ENCODE data around the gene TJP1. TPM values are rescaled to one million over a fixed set of nuclear protein-coding genes. Genes with fewer than 3 reads are reported as not detected.
"Not testable (repeated sequence)": the region's sequence is repeated elsewhere in the genome, so short reads cannot be mapped to it uniquely, and the experiment has no call there.

Gene TJP1
- total and polyA plus RNA-seq, 2 donors, result 38.7 to 149 TPM

GRCh38 chr15:29747837-29748417 lies 74.3 kb downstream of the TJP1 start:
- H3K36me3 ChIP-seq (ENCODE audit: insufficient read depth), result no peaks in the 10 kb centered on the region
- H3K4me3 ChIP-seq (ENCODE audit: low read depth, low read length), result no peak overlapping the region
- no peak overlapping the region for H3K27ac ChIP-seq (ENCODE audit: low read depth)
- H3K4me1 ChIP-seq (ENCODE audit: insufficient read depth), result no peaks in the 10 kb centered on the region
- no peak for DNase-seq (ENCODE audit: extremely low spot score)
- WGBS, result 69% methylated on average over 3 of the region's 3 CpGs

GRCh38 chr15:29743475-29743874 lies 78.8 kb downstream of the TJP1 start:
- no peaks in the 10 kb centered on the region for H3K4me1 ChIP-seq (ENCODE audit: insufficient read depth)
- no peak for DNase-seq (ENCODE audit: extremely low spot score)
- WGBS, result 93% methylated on average over 3 of the region's 3 CpGs
- H3K27ac ChIP-seq (ENCODE audit: low read depth), result no peak overlapping the region
- no peaks in the 10 kb centered on the region for H3K36me3 ChIP-seq (ENCODE audit: insufficient read depth)
- no peak overlapping the region for H3K4me3 ChIP-seq (ENCODE audit: low read depth, low read length)

- Histone ChIP-seq H3K4me1 (ENCODE audit: insufficient read depth) (no peaks in the 10 kb centered on the region), H3K36me3 (ENCODE audit: insufficient read depth) (peaks cover 7% of the 10 kb centered on the region), H3K4me3 (ENCODE audit: low read depth, low read length) (no peak overlapping the region), H3K27ac (ENCODE audit: low read depth) (no peak overlapping the region)
- 97% methylated on average over 1 of the region's 1 CpG for WGBS
- no peak for DNase-seq (ENCODE audit: extremely low spot score)
Observed at GRCh38 chr15:29740692-29741311, 81.5 kb downstream of the TJP1 start.

DNA sequence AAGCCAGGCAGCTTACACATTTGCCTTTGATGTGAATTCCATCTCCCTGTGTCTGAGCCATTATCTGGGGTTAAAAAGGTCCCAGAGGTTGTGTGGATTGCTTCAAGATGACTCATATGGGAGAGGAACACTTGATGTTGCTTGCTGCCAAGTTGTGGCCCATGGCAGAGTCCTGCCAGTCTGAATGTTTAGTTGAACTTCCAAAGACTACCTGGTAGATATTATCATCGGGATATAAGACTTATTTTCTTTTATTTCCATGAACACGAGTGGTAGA lies 85.6 kb downstream of the TJP1 start:
- H3K4me1 ChIP-seq (ENCODE audit: insufficient read depth), result no peaks in the 10 kb centered on the region
- H3K27ac ChIP-seq (ENCODE audit: low read depth), result no peak overlapping the region
- no peak for DNase-seq (ENCODE audit: extremely low spot score)
- 75% methylated on average over 2 of the region's 2 CpGs for WGBS
- H3K4me3 ChIP-seq (ENCODE audit: low read depth, low read length), result no peak overlapping the region
- H3K36me3 ChIP-seq (ENCODE audit: insufficient read depth), result peaks cover 7% of the 10 kb centered on the region

DNA sequence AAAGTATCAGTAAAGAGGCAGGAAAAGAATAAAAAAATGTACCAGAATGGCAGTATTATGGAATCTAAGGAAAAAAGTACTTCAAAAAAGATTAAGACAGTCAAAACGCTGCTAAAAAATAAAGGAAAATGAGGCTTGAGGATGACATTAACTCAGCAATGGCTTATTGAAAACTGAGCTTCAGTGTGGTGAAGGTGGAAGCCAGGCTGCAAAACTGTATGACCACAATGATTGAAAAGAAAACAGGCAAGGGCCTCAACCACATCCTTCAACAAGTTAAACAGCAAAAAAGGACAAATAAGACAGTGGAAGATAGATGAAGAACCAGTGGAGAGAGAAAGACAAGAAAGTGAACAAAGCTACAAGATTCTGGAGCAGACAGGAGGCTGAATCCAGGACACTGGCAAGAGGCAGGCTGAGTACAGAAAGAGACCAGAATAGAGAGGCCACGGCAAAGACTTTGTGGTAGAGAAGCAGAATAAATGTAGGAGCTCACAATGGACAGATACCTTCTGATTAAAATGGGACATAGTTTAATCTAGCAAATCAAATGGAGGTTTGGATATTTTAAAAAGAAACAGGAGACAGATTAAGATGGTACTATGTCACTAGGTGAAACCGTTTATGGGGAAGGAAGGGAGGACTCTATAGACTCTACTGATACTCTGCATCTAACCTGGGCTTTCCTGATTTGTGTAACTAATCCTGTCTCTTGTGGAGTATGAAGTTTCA lies 86.1 kb downstream of the TJP1 start:
- WGBS, result 81% methylated on average over 3 of the region's 3 CpGs
- Histone ChIP-seq H3K36me3 (ENCODE audit: insufficient read depth) (peaks cover 7% of the 10 kb centered on the region), H3K27ac (ENCODE audit: low read depth) (no peak overlapping the region)

DNA sequence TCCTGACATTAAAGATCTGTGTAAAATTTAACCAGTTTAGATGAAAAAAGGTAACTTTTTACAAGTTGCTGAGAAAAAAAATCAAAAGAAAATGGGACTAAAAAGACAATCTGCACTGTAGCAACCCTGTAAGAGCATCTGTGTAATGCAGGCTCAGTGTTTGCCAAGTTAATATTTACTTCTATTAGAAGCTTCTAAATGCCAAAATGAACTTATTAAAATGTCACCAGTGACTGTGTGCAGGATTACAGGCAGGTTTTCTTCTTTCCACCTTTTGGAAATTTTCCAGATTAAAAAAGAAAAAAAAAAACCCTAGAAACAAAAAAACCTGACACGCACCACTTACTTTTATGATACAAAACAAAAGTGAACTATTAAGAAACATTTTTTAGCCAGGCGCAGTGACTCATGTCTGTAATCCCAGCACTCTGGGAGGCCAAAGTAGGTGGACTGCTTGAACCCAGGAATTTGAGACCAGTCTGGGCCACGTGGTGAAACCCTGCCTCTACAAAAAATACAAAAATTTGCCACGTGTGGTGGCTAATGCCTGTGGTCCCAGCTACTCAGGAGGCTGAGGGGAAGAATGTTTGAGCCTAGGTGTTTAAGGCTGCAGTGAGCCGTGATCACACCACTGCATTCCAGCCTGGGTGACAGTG lies 87.2 kb downstream of the TJP1 start:
- no peaks in the 10 kb centered on the region for H3K4me1 ChIP-seq (ENCODE audit: insufficient read depth)
- 42% methylated on average over 5 of the region's 5 CpGs for WGBS
- no peak overlapping the region for H3K4me3 ChIP-seq (ENCODE audit: low read depth, low read length)
- peak overlapping the region; percentile 18 for H3K27ac ChIP-seq (ENCODE audit: low read depth)
- DNase-seq (ENCODE audit: extremely low spot score), result peak; percentile 32
- peaks cover 7% of the 10 kb centered on the region for H3K36me3 ChIP-seq (ENCODE audit: insufficient read depth)

More for the DNA sequence above, 86.1 kb downstream of the TJP1 start:
- no peak for DNase-seq (ENCODE audit: extremely low spot score)
- Histone ChIP-seq H3K4me3 (ENCODE audit: low read depth, low read length) (no peak overlapping the region), H3K4me1 (ENCODE audit: insufficient read depth) (no peaks in the 10 kb centered on the region)

DNA sequence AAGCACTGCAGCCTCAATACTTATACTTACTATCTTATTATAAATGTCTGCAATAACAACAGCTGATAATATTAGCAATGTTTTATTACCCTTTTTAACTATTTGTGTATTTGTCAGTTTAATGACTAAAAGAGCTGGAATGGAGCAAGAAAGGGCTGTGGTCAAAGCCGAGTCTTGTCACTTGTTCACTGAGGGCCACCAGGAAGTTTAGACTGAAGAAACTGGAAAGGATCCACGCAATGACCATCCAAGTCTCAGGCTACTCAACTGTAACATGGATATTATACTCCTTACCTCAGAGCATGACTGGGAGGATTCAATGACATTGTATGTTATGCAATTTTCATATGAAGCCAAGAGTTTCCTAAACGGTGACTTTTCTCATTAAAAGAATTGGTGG lies 90.4 kb downstream of the TJP1 start:
- no peak for DNase-seq (ENCODE audit: extremely low spot score)
- 64% methylated on average over 3 of the region's 3 CpGs for WGBS
- no peaks in the 10 kb centered on the region for H3K4me1 ChIP-seq (ENCODE audit: insufficient read depth)
- no peak overlapping the region for H3K27ac ChIP-seq (ENCODE audit: low read depth)
- peaks cover 3% of the 10 kb centered on the region for H3K36me3 ChIP-seq (ENCODE audit: insufficient read depth)
- no peak overlapping the region for H3K4me3 ChIP-seq (ENCODE audit: low read depth, low read length)

DNA sequence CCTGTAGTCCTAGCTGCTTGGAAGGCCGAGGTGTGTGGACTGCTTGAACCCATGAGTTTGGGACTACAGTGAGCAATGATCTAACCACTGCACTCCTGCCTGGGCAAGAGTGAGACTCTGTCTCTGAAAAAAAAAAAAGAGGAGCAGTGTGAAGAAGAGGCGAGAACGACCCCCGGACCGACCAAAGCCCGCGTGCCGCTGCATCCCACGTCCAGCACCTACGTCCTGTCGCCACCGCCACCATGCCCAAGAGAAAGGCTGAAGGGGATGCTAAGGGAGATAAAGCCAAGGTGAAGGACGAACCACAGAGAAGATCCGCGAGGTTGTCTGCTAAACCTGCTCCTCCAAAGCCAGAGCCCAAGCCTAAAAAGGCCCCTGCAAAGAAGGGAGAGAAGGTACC lies 91.8 kb downstream of the TJP1 start:
- not testable (repeated sequence) for H3K36me3 ChIP-seq (ENCODE audit: insufficient read depth); DNase-seq (ENCODE audit: extremely low spot score); H3K4me3 ChIP-seq (ENCODE audit: low read depth, low read length); H3K27ac ChIP-seq (ENCODE audit: low read depth); H3K4me1 ChIP-seq (ENCODE audit: insufficient read depth)
- 97% methylated on average over 15 of the region's 15 CpGs for WGBS

- Histone ChIP-seq H3K27ac (ENCODE audit: low read depth) (no peak overlapping the region), H3K4me3 (ENCODE audit: low read depth, low read length) (no peak overlapping the region), H3K36me3 (ENCODE audit: insufficient read depth) (no peaks in the 10 kb centered on the region), H3K4me1 (ENCODE audit: insufficient read depth) (no peaks in the 10 kb centered on the region)
- no peak for DNase-seq (ENCODE audit: extremely low spot score)
- 57% methylated on average over 2 of the region's 2 CpGs for WGBS
Observed at GRCh38 chr15:29728418-29728817, 93.8 kb downstream of the TJP1 start.

DNA sequence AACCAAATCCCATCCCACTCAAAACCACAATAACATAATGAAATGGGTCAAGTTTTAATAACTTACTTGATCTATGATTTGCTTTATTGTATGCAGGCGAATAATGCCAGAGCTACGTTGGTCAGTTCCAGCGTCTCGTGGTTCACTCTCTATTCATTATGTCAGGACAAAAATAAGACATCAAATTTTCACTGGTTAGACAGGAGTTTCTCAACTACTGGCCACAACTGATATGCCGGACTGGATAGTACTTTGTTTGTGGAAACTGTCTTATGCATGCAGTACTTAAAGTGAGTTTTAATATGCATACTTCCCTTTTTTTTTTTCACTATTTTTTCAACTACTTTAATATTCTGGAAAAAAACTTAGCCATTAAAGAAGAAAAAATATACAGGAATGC lies 94.4 kb downstream of the TJP1 start:
- H3K4me3 ChIP-seq (ENCODE audit: low read depth, low read length), result no peak overlapping the region
- WGBS, result 98% methylated on average over 5 of the region's 5 CpGs
- no peaks in the 10 kb centered on the region for H3K4me1 ChIP-seq (ENCODE audit: insufficient read depth)
- no peak for DNase-seq (ENCODE audit: extremely low spot score)
- no peak overlapping the region for H3K27ac ChIP-seq (ENCODE audit: low read depth)
- peaks cover 3% of the 10 kb centered on the region for H3K36me3 ChIP-seq (ENCODE audit: insufficient read depth)

DNA sequence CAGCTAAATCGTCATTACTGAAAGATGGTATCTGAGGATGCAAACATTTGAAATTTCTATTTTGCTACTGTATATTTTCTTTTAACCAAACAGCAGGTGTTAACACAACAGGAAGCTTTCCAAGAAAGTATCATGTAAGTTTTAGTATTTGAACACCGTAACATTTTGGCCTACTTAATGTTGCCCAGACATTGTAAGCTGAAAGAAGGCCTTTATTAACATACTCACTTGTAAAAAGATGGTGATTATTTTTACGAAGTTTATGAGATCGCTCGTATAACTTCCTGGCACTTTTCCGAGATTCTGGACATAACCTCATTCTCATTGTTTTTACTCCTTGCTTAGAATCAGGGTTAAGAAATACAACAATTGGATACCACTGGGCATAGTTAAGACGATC lies 95.7 kb downstream of the TJP1 start:
- DNase-seq (ENCODE audit: extremely low spot score), result no peak
- H3K36me3 ChIP-seq (ENCODE audit: insufficient read depth), result peaks cover 7% of the 10 kb centered on the region
- no peak overlapping the region for H3K27ac ChIP-seq (ENCODE audit: low read depth)
- no peaks in the 10 kb centered on the region for H3K4me1 ChIP-seq (ENCODE audit: insufficient read depth)
- no peak overlapping the region for H3K4me3 ChIP-seq (ENCODE audit: low read depth, low read length)
- 60% methylated on average over 7 of the region's 7 CpGs for WGBS

GRCh38 chr15:29724026-29724425 lies 98.2 kb downstream of the TJP1 start:
- Histone ChIP-seq H3K36me3 (ENCODE audit: insufficient read depth) (peaks cover 9% of the 10 kb centered on the region), H3K4me3 (ENCODE audit: low read depth, low read length) (no peak overlapping the region), H3K27ac (ENCODE audit: low read depth) (no peak overlapping the region), H3K4me1 (ENCODE audit: insufficient read depth) (no peaks in the 10 kb centered on the region)
- no peak for DNase-seq (ENCODE audit: extremely low spot score)
- WGBS, result 89% methylated on average over 3 of the region's 3 CpGs

- no peaks in the 10 kb centered on the region for H3K4me1 ChIP-seq (ENCODE audit: insufficient read depth)
- peaks cover 2% of the 10 kb centered on the region for H3K36me3 ChIP-seq (ENCODE audit: insufficient read depth)
- DNase-seq (ENCODE audit: extremely low spot score), result no peak
- H3K4me3 ChIP-seq (ENCODE audit: low read depth, low read length), result no peak overlapping the region
- H3K27ac ChIP-seq (ENCODE audit: low read depth), result no peak overlapping the region
Observed at GRCh38 chr15:29713784-29714183, 108.5 kb downstream of the TJP1 start.
